ENCODE data around the gene SPRED2.

The SPRED2 gene

DNA sequence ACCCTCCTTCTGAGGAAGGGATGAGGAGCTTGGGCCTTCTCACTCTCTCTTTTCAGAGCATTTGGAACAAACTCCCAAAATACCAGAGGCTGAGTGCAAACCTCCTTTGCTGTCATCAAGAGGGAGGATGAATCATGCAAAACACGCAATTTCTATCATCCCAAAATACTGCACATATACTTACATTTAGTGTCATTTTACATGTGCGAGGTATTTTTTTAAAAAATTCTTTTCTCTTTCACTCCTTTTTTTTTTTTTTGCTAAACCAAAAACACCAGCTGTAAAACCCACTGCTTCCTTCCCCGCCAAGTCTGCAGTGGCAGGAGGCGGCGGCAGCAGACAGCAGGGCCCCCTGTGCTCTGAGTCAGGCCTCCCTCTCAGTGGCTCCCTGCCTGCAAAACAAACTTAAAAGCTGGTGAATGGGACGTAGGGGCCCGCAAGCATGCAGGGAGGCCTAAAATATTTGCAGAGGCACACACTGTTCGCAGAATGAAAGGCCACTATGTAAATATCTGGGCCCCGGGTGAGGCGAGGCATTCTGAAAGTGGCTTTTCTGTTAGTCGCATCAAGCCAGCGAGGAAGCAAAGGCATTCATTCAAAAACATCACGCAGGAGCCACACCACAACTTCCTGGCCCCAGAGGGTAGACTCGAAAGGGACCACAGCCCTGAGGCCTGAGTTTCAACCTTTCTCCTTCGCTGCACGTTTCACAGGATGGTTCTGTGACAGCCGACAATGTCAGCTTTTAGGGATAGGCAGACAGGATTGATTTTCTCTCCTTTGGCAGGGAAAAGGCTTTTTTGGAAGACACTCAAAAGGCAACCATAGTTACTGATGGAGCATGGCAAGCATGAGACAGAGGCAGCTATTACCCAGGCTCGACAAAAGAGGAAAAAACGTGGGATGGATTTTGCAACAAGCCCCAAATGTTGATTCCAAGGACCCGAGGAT lies 131.4 kb downstream of the SPRED2 start:
- DNase-seq, result peak; percentile 45 to 66 (median 50)

- no peak for DNase-seq
These were observed 132.2 kb downstream of the SPRED2 start for GRCh38 chr2:65300134-65300760.

DNA sequence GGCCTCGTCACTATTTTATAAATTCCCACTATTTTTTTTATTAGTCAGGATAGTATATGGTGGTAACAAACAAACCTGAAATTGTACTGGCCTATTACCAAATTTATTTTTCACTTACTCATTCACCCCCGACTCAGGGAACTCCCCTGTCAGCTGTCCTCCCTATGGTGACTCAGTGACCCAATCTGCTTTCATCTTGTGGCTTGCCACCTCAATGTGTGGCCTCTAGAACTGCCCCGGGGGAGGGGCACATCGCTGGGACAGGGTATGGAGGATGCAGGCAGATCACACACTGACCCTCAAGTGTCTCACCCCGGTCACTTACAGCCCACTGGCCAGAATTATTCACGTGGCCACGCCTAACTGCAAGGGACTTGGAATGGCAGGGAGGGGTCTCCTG lies 133.2 kb downstream of the SPRED2 start:
- peak in 1 of 4 experiments; percentile 5 for DNase-seq

GRCh38 chr2:65298089-65298488 lies 134.3 kb downstream of the SPRED2 start:
- DNase-seq, result no peak

- no peak for DNase-seq
These were observed 134.9 kb downstream of the SPRED2 start for GRCh38 chr2:65297544-65297943.

GRCh38 chr2:65296971-65297370 lies 135.4 kb downstream of the SPRED2 start:
- DNase-seq, result no peak

GRCh38 chr2:65294701-65295100 lies 137.7 kb downstream of the SPRED2 start:
- DNase-seq, result no peak

DNA sequence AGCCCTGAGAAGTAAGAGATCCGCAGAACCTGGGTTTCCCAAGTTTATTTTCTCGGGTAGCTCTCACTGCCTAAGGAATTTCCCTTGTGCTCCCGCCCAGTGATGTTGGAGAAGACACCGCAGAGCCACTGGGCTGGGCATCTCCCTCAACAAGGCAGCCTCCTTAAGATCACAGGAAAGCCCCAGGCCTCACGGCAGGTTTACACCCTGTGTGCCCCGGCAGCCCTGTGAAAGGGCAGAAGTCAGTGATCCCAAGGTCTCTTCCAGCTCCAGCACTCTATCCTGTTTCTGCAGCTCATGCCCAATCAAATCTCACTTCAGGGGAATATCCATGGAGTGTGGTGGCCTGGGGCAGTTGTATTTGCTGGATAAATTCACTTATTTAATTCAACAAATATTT lies 138.3 kb downstream of the SPRED2 start:
- no peak for DNase-seq

GRCh38 chr2:65293376-65293775 lies 139.0 kb downstream of the SPRED2 start:
- DNase-seq, result no peak

DNA sequence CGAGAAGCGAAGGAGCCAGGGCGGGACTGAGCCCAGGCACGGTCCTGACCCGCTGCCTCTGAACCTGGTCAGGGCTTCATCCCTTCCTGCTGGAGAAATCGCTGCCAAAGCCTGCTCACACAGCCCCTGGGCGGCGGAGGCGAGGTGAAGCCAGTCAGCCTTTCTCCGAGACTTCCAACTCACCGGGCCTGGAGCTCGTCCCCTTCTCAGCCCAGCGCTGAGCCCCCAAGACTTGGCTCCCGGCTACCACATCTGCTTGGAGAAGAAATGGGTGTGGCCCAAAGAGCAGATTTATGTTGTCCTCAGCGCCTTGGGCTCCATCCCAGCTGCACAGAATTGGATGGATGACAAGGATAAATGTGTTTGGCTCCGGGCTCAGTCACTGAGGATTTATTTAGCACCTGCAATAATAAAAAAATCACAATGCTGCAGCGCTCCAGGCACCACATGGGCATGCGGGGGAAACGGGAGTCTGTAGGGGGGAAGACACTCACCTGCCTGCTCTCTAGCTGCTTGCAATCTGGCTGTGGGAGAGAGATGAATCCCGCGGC lies 139.9 kb downstream of the SPRED2 start:
- DNase-seq, result no peak

GRCh38 chr2:65292106-65292400 lies 140.3 kb downstream of the SPRED2 start:
- no peak for DNase-seq

DNA sequence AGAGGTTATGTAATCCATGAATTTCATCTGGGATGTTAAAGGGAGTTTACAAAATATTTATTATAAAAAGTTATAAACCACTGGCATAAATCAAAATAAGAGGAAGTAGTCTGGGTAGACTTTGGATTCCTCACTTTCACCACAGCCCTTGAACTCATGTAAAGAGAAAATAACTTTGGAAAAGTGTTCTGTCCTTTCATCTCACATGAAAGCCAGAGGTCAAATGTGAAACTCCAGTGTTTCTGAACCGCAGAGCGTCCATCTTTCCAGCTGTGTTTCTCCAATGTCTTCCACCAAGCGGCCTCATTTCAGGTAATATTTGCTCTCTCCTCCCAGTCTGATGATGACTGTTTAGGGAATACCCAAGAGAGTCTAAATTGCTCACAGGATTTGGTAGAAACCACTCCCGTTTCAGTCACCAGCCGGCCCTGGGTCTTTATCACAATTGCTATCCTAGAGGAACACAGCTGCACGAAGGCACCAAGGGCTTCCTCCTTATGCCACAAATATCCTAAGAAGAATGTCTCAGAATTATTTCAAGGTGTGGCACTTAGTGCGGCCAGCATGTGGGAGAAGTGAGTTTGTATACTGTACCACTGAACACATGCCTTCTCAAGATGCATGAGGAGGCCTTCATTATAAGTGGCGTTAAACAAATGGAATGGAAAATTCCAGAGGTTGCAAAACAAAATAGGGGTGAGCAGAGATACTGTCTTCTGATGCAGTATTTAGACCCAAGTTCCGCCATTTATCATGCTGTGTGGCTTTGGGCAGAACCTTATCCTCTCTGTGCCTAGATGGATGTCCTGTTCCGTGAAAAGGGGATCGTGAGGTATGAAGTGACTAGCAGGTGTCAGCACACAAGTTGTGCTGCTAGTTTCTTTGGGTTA lies 140.9 kb downstream of the SPRED2 start:
- no peak for DNase-seq

GRCh38 chr2:65287364-65287763 lies 145.0 kb downstream of the SPRED2 start:
- no peak for DNase-seq

DNA sequence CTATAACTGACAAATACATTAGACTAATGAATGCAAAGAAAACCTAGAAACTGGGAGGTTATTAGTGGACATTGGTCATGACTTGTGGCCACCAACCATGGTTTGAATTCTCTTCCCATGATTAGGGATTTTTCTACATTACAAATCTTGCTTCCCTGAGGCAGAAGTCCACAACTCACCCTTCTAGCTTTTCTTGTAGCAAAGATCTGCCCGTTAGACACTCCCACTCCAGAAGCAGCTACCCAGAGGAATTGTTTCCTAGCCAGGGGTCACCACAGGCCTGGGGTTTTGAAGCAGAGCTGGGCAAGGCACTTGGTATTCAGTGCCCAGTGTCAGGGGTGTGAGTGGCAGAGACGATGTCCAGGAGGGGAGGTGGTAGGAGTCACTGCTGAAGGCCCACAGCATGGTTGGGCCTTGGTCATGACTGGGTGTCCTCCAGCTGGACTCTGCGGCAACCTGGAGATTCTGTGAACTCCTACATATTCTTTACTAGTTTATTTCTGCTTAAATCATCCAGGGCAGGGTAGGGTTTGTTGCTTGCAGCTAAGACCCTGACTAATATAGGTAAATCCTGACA lies 149.8 kb downstream of the SPRED2 start:
- DNase-seq, result no peak

- DNase-seq, result no peak
These were observed 150.6 kb downstream of the SPRED2 start for GRCh38 chr2:65281627-65282351.

DNA sequence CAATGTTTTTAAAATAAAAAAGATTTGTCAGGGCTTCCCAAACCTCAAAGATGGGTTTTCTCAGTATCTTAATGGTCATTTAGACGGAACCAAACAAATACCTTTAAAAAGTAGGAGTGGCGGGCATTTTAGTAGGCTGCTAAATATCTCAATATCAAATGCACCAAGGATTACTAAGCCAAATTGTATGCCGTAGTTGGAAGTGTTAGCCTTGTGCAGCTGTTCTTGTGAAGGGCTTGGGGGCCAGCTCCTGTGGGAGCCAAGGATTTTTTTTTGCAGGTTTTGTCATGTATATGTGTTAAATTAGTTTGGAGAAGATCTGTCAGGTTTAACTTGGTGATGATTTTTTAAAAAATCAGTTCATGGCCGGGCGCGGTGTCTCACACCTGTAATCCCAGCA lies 152.6 kb downstream of the SPRED2 start:
- DNase-seq, result no peak

DNA sequence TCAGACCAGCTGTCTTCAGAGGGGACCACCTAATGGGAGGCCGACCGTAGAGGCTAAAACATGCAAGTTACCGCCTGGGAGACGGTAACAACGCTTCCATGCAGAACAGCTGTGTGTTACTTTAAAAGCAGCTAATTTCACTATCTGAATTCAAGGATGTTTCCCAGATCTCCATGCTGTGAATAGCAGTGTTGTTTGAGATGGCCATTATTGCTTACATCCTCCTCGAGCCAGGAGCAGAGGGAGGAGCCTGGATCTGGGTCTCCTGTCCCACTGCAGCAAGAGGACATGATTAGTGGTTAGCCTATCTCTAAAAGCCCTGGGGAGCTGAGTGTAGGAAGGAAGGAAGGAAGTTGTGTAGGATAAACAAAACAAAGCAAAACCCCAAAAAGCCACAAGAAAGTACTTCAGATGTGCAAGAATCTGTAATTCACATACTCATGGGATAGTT lies 153.8 kb downstream of the SPRED2 start:
- no peak for DNase-seq

DNA sequence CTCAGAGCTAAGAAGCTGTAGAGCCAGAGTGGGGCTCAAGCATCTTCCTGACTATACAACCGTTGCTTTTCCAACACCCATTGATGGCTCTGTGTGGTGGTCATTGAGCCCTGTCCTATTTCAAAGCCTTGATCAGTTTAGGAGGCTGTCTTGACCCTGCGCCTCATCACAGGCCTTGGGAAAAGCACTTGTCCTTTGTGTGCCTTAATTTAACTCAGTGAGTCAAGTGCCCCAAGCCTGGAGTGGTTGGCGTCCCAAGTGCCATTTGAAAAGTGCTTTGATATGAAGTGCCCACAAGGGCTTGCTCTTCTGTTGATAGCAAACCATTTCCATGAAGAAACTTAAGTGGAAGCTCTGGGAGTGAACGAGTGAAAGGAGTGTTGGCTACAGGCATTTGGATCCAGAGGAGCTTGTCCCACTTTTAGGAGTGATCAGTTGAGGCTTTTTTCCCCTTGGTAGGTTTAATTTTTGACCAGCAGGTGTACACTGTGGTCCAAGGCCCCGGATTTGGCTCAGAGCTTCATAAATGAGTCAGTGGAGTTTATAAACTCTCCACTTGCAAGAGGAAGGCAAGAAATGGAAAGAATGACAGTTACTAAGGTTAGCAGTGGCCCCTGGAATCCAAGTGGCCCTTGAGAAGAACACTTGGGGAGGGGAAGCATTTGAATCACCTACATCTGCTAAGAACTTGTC lies 154.5 kb downstream of the SPRED2 start:
- no peak for DNase-seq

DNA sequence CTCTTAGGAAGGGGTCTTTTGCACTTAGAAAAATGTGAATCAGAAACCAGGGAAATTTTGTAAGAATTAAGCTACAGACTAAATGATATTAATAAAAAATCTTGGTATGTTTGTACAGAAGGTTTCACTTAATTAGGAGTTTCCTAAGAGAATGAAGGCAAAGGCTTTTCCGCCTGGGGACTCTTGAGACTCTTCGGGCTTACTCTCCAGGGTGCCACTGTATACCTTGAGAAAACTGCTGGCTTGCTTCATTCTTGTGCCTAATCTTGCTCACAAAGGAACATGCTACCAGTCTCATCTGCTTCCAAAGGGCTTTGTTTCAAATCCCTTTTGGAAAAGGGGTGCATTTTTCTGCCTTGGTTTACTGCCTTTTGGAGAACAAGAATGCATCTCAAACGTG lies 155.3 kb downstream of the SPRED2 start:
- no peak for DNase-seq

DNA sequence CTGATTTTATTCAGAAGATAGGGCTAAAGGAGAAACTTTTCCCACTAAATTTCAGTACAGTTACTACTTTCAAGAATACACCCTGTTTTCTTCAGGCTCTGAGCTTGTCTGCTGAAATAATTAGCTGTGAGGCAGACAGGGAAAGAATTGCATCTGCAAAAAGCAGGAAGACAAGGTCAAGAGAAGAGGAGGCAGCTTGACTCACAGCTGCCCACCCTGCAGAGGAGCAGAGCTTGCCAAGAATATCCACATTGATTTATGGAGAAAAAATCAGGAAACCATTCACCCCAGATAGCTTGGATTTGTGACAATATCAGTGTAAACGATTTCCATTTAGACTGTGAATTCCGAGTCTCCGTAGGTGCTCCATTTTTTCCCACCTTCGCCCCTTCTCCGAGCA lies 155.8 kb downstream of the SPRED2 start:
- no peak for DNase-seq

DNA sequence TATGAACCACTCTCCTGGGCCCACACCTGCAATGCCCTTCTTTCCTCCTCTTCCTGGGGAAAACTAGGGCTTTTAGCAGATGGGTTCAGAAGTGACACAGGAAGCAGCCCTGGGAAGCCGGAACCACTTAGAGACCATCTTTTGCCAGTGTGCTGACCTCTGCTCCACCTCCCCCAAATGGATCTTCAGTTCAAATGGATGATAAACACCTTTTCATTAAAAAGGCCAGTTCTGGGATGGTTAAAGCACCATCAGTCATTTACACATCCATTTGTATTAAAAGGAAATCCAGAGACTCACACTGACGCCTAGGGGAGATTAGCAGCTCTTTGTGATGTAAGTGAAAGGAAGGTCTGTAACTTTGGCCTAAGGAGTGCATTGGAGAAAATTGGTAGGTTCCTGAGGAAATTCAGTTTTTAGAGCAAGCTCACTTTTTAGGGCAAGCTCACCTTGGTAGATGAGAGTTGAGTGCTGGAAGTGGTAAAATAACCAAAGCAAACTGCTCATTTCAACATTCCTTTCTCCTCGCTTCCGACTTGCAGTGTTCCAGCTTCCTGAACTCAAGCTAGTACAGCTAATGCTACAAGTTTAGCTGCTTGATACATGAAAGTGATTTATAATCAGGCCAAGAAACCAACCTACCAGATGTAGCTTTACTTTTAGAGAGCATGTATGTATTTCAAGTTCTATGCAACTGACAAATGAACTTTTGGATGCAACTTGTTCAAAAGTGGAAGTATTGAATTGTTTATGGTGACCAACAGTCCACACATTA lies 157.1 kb downstream of the SPRED2 start:
- no peak for DNase-seq

Measured in activated naive CD4-positive, alpha-beta T cell (primary cell).